IPS DF 6.9 (cell line): ENCODE results near the gene ZNF574.

Experiments used
- DNase-seq: peaks from one replicate; pipeline ENCODE4 v3.0.0-alpha.2; 2013; ENCODE audit warnings: low read depth, low spot score
- H3K27ac ChIP-seq: one replicate; pipeline ENCODE4 v1.5.1; 2013; ENCODE audit warnings: low read length, control low read depth
- H3K27me3 ChIP-seq: 2 replicates; pipeline ENCODE4 v1.6.1; 2013; ENCODE audit warnings: mild to moderate bottlenecking, low read length; ENCODE audit not compliant: control insufficient read depth, insufficient read depth
- H3K36me3 ChIP-seq: 2 replicates; pipeline ENCODE4 v1.6.1; 2013; ENCODE audit warnings: low read length; ENCODE audit not compliant: control insufficient read depth, insufficient read depth
- H3K4me1 ChIP-seq: 2 replicates; pipeline ENCODE4 v1.6.1; 2013; ENCODE audit warnings: low read length; ENCODE audit not compliant: control insufficient read depth, insufficient read depth
- H3K4me3 ChIP-seq: 2 replicates; pipeline ENCODE4 v1.5.1; 2013; ENCODE audit warnings: mild to moderate bottlenecking, low read length
- H3K9me3 ChIP-seq: 2 replicates; pipeline ENCODE4 v1.6.1; 2013; ENCODE audit warnings: low read length, inconsistent platforms; ENCODE audit not compliant: control insufficient read depth, insufficient read depth
- WGBS: extraction: QIAGEN DNeasy Blood & Tissue Kit; methylation state at CpG from one replicate; pipeline ENCODE4 v1.1.7; 2013; ENCODE audit warnings: mixed read lengths, missing lambda C conversion rate; ENCODE audit not compliant: insufficient read length, insufficient coverage; 5-methylcytosine and 5-hydroxymethylcytosine counted together

The ZNF574 gene

DNA sequence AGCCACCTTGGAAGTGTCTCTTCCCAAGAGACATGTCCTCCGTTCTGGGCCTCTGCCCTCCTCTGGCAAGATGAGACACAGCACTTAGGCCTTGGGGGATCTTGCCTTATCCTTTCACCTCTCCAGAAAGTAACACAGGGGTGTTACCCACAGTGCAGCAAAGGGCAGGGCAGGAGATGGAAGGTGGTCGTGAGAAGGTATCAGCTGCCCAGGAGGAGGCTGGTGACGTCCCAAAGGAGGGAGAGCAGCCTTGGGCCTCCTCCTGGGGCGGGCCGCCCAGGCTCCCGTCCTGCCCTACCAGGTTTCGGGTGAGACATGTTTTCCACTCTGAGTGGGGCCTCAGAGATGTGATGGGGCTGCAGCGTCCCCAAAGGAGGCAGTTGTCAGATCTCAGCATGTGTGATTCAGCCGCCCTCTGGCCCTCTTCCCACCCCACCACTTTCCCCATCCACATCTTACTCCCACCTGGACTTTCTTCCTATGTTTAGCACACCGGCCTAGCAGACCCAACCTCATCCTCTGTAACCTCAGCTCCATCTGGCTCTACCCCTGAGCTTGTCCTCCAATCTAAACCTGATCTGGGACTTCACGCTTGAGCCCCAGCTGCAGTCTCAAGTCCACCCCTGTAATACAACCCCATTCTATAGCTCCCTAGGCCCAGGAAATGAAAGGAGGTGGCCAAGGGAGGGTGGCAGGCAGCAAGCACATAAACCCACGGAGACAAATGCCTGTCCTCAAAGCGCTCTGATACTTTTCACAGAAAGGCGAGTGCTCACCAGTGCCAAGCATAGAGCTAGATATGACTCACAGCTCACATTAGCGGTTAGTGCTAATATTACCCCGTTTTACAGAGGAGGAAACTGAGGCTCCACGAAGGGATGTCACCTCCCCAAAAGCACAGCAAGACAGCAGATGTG is 47.0 kb downstream of the ZNF574 start:
- H3K36me3 ChIP-seq = no peaks in the 10 kb centered on the region
- H3K4me3 ChIP-seq = no peak overlapping the region
- no peak for DNase-seq
- H3K27me3 ChIP-seq = no peaks in the 10 kb centered on the region
- no peak overlapping the region for H3K27ac ChIP-seq
- no CpG with 5 or more reads among the region's 17 CpGs for WGBS
- H3K4me1 ChIP-seq = peaks cover 2% of the 10 kb centered on the region; the same call in 1 of the 2 replicates
- no peaks in the 10 kb centered on the region for H3K9me3 ChIP-seq

DNA sequence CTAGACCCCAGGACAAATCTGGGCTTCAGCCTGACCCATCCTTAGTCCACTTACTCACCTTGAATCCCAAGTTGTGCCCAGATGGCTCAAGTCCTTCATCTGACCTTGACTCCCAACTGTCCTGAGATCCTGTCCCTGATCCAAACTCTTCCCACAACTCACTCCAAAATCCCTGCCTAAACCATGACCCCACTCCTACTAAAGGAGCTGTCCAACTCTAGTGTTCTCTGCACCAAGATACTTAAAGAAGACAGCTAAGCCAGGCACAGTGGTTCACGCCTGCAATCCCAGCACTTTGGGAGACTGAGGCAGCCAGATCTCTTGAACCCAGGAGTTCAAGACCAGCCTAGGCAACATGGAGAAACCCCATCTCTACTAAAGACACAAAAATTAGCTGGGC is 47.8 kb downstream of the ZNF574 start:
- no CpG with 5 or more reads among the region's 1 CpG for WGBS
- H3K4me3 ChIP-seq = no peak overlapping the region
- H3K9me3 ChIP-seq = no peaks in the 10 kb centered on the region
- DNase-seq = no peak
- no peaks in the 10 kb centered on the region for H3K36me3 ChIP-seq
- peaks cover 2% of the 10 kb centered on the region; the same call in 1 of the 2 replicates for H3K4me1 ChIP-seq
- H3K27ac ChIP-seq = no peak overlapping the region
- H3K27me3 ChIP-seq = no peaks in the 10 kb centered on the region

DNA sequence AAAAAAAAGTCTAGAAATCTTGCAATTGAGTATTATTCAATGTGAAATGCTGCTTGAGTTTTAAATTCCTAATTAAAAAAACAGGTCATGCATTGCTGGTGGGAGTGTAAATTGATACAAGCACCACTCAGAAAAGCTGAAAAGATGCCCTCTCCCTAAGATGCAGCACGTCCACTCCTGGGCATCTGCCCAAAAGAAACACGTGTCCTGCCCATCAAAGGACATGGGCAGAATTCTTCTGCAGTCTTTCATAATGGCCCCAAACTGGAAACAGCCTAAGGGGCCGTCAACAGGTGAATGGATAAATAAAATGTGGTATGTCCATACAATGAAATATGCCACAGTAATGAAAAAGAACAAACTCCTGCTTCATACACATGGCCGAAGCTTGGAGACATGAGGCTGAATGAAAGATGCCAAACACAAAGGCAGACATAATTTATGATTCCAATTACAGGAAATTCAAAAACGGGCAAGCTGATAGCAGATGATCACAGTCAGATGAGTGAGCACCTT is 48.5 kb downstream of the ZNF574 start:
- Histone ChIP-seq H3K27ac (no peak overlapping the region), H3K27me3 (no peaks in the 10 kb centered on the region), H3K36me3 (no peaks in the 10 kb centered on the region), H3K4me3 (no peak overlapping the region), H3K9me3 (no peaks in the 10 kb centered on the region), H3K4me1 (peaks cover 2% of the 10 kb centered on the region; the same call in 1 of the 2 replicates)
- no peak for DNase-seq
- WGBS = no CpG with 5 or more reads among the region's 5 CpGs

DNA sequence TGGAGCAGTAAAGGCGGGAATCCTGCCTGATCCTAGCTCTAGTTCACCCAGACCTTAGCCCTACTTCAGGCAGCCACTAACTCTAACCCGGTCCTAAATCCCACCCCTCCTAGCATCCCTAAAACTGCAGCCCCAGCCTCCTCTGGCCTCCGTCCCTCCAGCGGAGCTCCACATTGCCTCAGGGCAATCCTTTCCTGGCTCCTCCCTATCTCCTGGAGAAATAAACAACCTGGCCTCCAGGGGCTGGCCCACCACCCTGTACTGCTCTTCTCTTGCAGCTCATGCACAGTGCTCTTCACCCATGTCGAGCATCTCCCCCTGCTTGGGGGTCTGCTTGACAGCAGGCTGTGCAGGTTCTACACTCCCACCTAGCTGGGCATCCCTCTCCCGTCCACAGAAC is 49.6 kb downstream of the ZNF574 start:
- H3K9me3 ChIP-seq = no peaks in the 10 kb centered on the region
- H3K4me3 ChIP-seq = no peak overlapping the region
- no peaks in the 10 kb centered on the region for H3K36me3 ChIP-seq
- peaks cover 2% of the 10 kb centered on the region; the same call in 1 of the 2 replicates for H3K4me1 ChIP-seq
- no peak overlapping the region for H3K27ac ChIP-seq
- H3K27me3 ChIP-seq = no peaks in the 10 kb centered on the region
- WGBS = no CpG with 5 or more reads among the region's 6 CpGs
- no peak for DNase-seq

- no peak overlapping the region for H3K27ac ChIP-seq
- peaks cover 2% of the 10 kb centered on the region; the same call in 1 of the 2 replicates for H3K4me1 ChIP-seq
Measured at GRCh38 chr19:42126574-42126973, 50.6 kb downstream of the ZNF574 start.

DNA sequence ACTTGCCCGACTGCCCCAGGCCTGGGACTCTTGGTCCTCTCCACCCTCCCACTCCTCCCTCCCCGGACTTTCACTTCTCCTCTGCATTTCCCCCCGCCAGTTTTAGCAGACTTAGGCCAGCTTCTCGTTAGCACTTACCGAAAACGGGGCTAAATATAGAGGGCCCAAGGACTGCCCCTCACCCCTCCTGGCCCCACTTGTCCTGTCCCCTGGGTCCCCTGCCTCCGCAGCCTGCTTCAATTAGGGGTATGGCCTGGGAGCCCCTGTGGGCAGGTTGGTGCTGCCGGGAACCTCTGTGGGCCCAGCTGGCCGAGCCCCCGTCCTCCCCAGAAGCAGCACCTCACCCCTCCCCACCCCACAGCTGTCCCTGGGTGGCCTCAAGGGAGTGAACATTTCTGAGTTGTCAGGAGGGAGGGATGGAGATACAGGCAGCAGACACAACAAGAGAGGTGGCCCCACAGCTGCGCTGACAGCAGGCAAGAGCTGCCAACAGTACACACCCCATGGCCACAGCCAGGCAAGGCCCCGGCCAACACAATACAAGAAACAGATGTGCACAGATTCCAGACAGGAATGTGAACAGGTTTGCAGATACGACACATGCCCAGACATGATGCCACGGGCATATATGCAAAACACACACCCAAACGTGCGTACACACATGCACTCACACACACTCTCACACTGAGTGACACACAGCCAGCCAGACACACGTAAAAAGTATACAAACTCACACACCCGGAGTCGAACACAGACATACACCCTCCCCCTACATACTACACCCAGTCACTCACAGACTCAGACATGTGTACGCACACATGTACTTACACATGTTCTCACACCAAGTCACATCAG is 53.7 kb downstream of the ZNF574 start:
- no peak for DNase-seq
- WGBS = no CpG with 5 or more reads among the region's 20 CpGs
- no peak overlapping the region for H3K4me3 ChIP-seq
- peaks cover 6% of the 10 kb centered on the region; the same call in 1 of the 2 replicates for H3K4me1 ChIP-seq
- no peak overlapping the region for H3K27ac ChIP-seq
- H3K9me3 ChIP-seq = no peaks in the 10 kb centered on the region
- H3K27me3 ChIP-seq = no peaks in the 10 kb centered on the region; the same call in 1 of the 2 replicates
- H3K36me3 ChIP-seq = no peaks in the 10 kb centered on the region

More at GRCh38 chr19:42126574-42126973, 50.6 kb downstream of the ZNF574 start:
- DNase-seq = no peak
- no peaks in the 10 kb centered on the region for H3K36me3 ChIP-seq
- no peaks in the 10 kb centered on the region for H3K27me3 ChIP-seq
- no CpG with 5 or more reads among the region's 5 CpGs for WGBS
- H3K9me3 ChIP-seq = no peaks in the 10 kb centered on the region
- no peak overlapping the region for H3K4me3 ChIP-seq

DNA sequence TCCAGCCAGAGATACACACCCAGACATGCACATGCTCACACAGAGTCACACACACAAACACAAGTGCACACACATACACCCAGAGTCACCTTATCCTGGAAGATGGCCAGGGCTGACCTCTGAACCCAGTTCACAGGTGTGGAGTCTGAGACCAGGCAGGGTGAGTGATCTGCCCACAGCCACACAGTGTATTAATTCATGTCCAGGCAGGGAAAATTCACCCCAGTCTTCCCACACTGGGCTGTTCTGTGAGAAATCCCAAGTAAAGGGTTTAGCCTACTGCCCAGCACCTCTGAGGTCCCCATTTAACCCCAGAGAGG is 54.2 kb downstream of the ZNF574 start:
- H3K4me3 ChIP-seq = no peak overlapping the region
- peaks cover 6% of the 10 kb centered on the region; the same call in 1 of the 2 replicates for H3K4me1 ChIP-seq
- H3K36me3 ChIP-seq = no peaks in the 10 kb centered on the region
- no peaks in the 10 kb centered on the region; the same call in 1 of the 2 replicates for H3K27me3 ChIP-seq
- no peak for DNase-seq
- H3K9me3 ChIP-seq = no peaks in the 10 kb centered on the region
- no peak overlapping the region for H3K27ac ChIP-seq
